IMR-90 (cell line): ENCODE measurements around the gene BRPF3. TPM values are rescaled to one million over a fixed set of nuclear protein-coding genes. Genes with fewer than 3 reads are reported as not detected.

ENCODE experiments used
- ATAC-seq: fragments of 200-7000 bp; cut with Tn5 transposase; 2 replicates; pipeline ENCODE4 v1.9.1; 2020; ENCODE audit warnings: low read depth, mild to moderate bottlenecking, moderate library complexity
- BruUV-seq: library from RNA; stranded (reverse); fragments of 400-500 nt; replicated peaks from 2 replicates; lab custom pipeline; 2021; lab: Mats Ljungman, UMichigan
- CTCF ChIA-PET: fragments of 300-600 bp; formaldehyde crosslinking; extraction: SDS; loops from one replicate; lab custom pipeline; 2021; ENCODE audit warnings: antibody characterized with exemption; lab: Yijun Ruan, JAX
- POLR2A ChIA-PET: fragments of 300-600 bp; sonication (Branson Sonifier 250); formaldehyde crosslinking; loops from one replicate; lab custom pipeline; 2022; ENCODE audit warnings: antibody characterized with exemption; ENCODE audit not compliant: unreplicated experiment; lab: Charles Lee
- DNase-seq: peaks from one replicate; pipeline ENCODE4 v3.0.0; 2013
- H2AFZ ChIP-seq: replicated peaks from 2 replicates; pipeline ENCODE3; 2013; ENCODE audit warnings: low read length, mild to moderate bottlenecking; ENCODE audit not compliant: poor library complexity
- H2AK5ac ChIP-seq: 2 replicates; pipeline ENCODE4 v1.6.1; 2013; ENCODE audit warnings: low read depth, low read length, inconsistent platforms
- H2AK9ac ChIP-seq: replicated peaks from 2 replicates; pipeline ENCODE3; 2013; ENCODE audit warnings: mild to moderate bottlenecking, low read depth, low read length, moderate library complexity; ENCODE audit not compliant: poor library complexity
- H2BK120ac ChIP-seq: 2 replicates; pipeline ENCODE4 v1.6.1; 2013; ENCODE audit warnings: low read depth, low read length, inconsistent platforms
- H2BK15ac ChIP-seq: 3 replicates; pipeline ENCODE4 v1.6.1; 2013; ENCODE audit warnings: low read depth, low read length, inconsistent platforms
- H2BK20ac ChIP-seq: 2 replicates; pipeline ENCODE4 v1.6.1; 2013; ENCODE audit warnings: low read depth, mild to moderate bottlenecking, inconsistent platforms, low read length, moderate library complexity
- H2BK5ac ChIP-seq: 2 replicates; pipeline ENCODE4 v1.6.1; 2013; ENCODE audit warnings: mild to moderate bottlenecking, low read depth, low read length, inconsistent platforms; ENCODE audit not compliant: poor library complexity, severe bottlenecking
- H3K14ac ChIP-seq: replicated peaks from 2 replicates; pipeline ENCODE4 v1.6.1; 2013; ENCODE audit warnings: low read depth, low read length, inconsistent platforms
- H3K18ac ChIP-seq: 2 replicates; pipeline ENCODE4 v1.6.1; 2013; ENCODE audit warnings: low read depth, low read length, control low read depth
- H3K23ac ChIP-seq: 2 replicates; pipeline ENCODE4 v1.6.1; 2013; ENCODE audit warnings: low read depth, low read length, inconsistent platforms
- H3K27ac ChIP-seq: 2 replicates; pipeline ENCODE4 v1.5.1; 2013; ENCODE audit warnings: mild to moderate bottlenecking, control low read depth, low read length; ENCODE audit not compliant: insufficient read depth
- H3K27me3 ChIP-seq: 2 replicates; pipeline ENCODE4 v1.6.1; 2013; ENCODE audit warnings: low read length; ENCODE audit not compliant: control insufficient read depth, insufficient read depth
- H3K36me3 ChIP-seq: 2 replicates; pipeline ENCODE4 v1.6.1; 2013; ENCODE audit warnings: low read length, mixed read lengths; ENCODE audit not compliant: control insufficient read depth, insufficient read depth
- H3K4ac ChIP-seq: 2 replicates; pipeline ENCODE4 v1.6.1; 2013; ENCODE audit warnings: low read depth, low read length, inconsistent platforms
- H3K4me1 ChIP-seq: 2 replicates; pipeline ENCODE4 v1.6.1; 2013; ENCODE audit warnings: low read length, mixed read lengths; ENCODE audit not compliant: control insufficient read depth, insufficient read depth
- H3K4me2 ChIP-seq: 2 replicates; pipeline ENCODE4 v1.6.1; 2013; ENCODE audit warnings: low read depth, mild to moderate bottlenecking, control low read depth, low read length, moderate library complexity
- H3K4me3 ChIP-seq: 2 replicates; pipeline ENCODE4 v1.5.1; 2013; ENCODE audit warnings: low read depth, mild to moderate bottlenecking, control low read depth, low read length, moderate library complexity; ENCODE audit not compliant: insufficient read depth
- H3K56ac ChIP-seq: 2 replicates; pipeline ENCODE4 v1.6.1; 2013; ENCODE audit warnings: low read length, inconsistent platforms; ENCODE audit not compliant: insufficient read depth; ENCODE audit errors: extremely low read depth
- H3K79me1 ChIP-seq, 2 experiments: 2 replicates each; pipeline ENCODE4 v1.6.1; 2013; ENCODE audit warnings: low read length in 2 of 2, inconsistent platforms in 1 of 2, low read depth in 1 of 2
- H3K9ac ChIP-seq: 2 replicates; pipeline ENCODE4 v1.6.1; 2013; ENCODE audit warnings: low read depth, low read length, control low read depth
- H3K9me1 ChIP-seq: 2 replicates; pipeline ENCODE4 v1.6.1; 2013; ENCODE audit warnings: low read length, inconsistent platforms; ENCODE audit not compliant: insufficient read depth
- H3K9me3 ChIP-seq: 2 replicates; pipeline ENCODE4 v1.6.1; 2013; ENCODE audit warnings: low read length; ENCODE audit not compliant: control insufficient read depth, insufficient read depth
- H4K20me1 ChIP-seq: 2 replicates; pipeline ENCODE4 v1.6.1; 2013; ENCODE audit warnings: low read length, inconsistent platforms; ENCODE audit not compliant: insufficient read depth
- H4K5ac ChIP-seq: 2 replicates; pipeline ENCODE4 v1.6.1; 2013; ENCODE audit warnings: mild to moderate bottlenecking, low read depth, low read length, control low read depth
- H4K8ac ChIP-seq, 2 experiments: 2 replicates each; pipeline ENCODE4 v1.6.1; 2013; ENCODE audit warnings: low read depth in 2 of 2, low read length in 2 of 2, control low read depth in 1 of 2, inconsistent platforms in 1 of 2
- H4K91ac ChIP-seq: 2 replicates; pipeline ENCODE4 v1.6.1; 2013; ENCODE audit warnings: low read depth, low read length, inconsistent platforms; ENCODE audit not compliant: insufficient read depth
- BHLHE40 ChIP-seq: fragments of 150-350 bp; IDR thresholded peaks from 2 replicates; pipeline ENCODE4 v1.6.1; 2016; ENCODE audit warnings: mild to moderate bottlenecking, low read depth, low read length
- CEBPB ChIP-seq: IDR thresholded peaks from 2 replicates; pipeline ENCODE4 v1.6.1; 2012; ENCODE audit warnings: low read depth, low read length, improper control_type of control experiment
- CHD1 ChIP-seq: IDR thresholded peaks from 2 replicates; pipeline ENCODE4 v1.6.1; 2012; ENCODE audit warnings: low read depth, low read length, improper control_type of control experiment
- CTCF ChIP-seq: conservative IDR thresholded peaks from 2 replicates; pipeline ENCODE4 v1.5.1; 2012; ENCODE audit warnings: mild to moderate bottlenecking, low read depth, low read length, improper control_type of control experiment
- ELK1 ChIP-seq: fragments of 150-350 bp; IDR thresholded peaks from 2 replicates; pipeline ENCODE4 v1.6.1; 2016; ENCODE audit warnings: low read depth, mild to moderate bottlenecking, low read length, moderate library complexity, borderline replicate concordance
- FOS ChIP-seq: fragments of 150-350 bp; IDR thresholded peaks from 2 replicates; pipeline ENCODE4 v1.6.1; 2016; ENCODE audit warnings: low read depth, low read length
- MXI1 ChIP-seq: IDR thresholded peaks from 2 replicates; pipeline ENCODE4 v1.6.1; 2012; ENCODE audit warnings: low read depth, mild to moderate bottlenecking, low read length, moderate library complexity, borderline replicate concordance
- NFE2L2 ChIP-seq: fragments of 150-350 bp; IDR thresholded peaks from 2 replicates; pipeline ENCODE4 v1.6.1; 2016; ENCODE audit warnings: low read depth, mild to moderate bottlenecking, low read length
- POLR2A ChIP-seq: IDR thresholded peaks from 2 replicates; pipeline ENCODE4 v1.6.1; 2012; ENCODE audit warnings: mild to moderate bottlenecking, low read depth, low read length
- RAD21 ChIP-seq: IDR thresholded peaks from 2 replicates; pipeline ENCODE4 v1.6.1; 2012; ENCODE audit warnings: low read length, improper control_type of control experiment
- RCOR1 ChIP-seq: IDR thresholded peaks from 2 replicates; pipeline ENCODE4 v1.6.1; 2012; ENCODE audit warnings: mild to moderate bottlenecking, low read length, improper control_type of control experiment; ENCODE audit not compliant: insufficient replicate concordance
- RFX5 ChIP-seq: IDR thresholded peaks from 2 replicates; pipeline ENCODE4 v1.8.0; 2012; ENCODE audit warnings: low read depth, mild to moderate bottlenecking, low read length, moderate library complexity
- USF2 ChIP-seq: fragments of 150-350 bp; IDR thresholded peaks from 2 replicates; pipeline ENCODE4 v1.6.1; 2017; ENCODE audit warnings: mild to moderate bottlenecking, antibody characterized with exemption, low read length, low read depth
- WGBS, 2 experiments: methylation state at CpG; one replicate each; pipeline versions ENCODE4 v1.1.5 to v1.1.7; 2013; ENCODE audit warnings: missing lambda C conversion rate in 2 of 2; ENCODE audit not compliant: insufficient read length in 1 of 2; ENCODE audit errors: extremely low coverage in 2 of 2; 5-methylcytosine and 5-hydroxymethylcytosine counted together
- dilution Hi-C: fragments of 300-500 bp; cut with HindIII; formaldehyde crosslinking; loops from one replicate; pipeline ENCODE4 v1.14.3; 2018; ENCODE audit warnings: low sequenced_read_pairs; ENCODE audit not compliant: unreplicated experiment
- in situ Hi-C: fragments of 300-500 bp; cut with MboI; formaldehyde crosslinking; loops from 3 replicates; pipeline ENCODE4 v1.14.3; 2019; ENCODE audit warnings: low sequenced_read_pairs, inconsistent platforms, mixed read lengths
- intact Hi-C: fragments of 100-400 bp; cut with micrococcal nuclease; formaldehyde crosslinking; loops from 2 replicates; pipeline ENCODE4 v1.10.0; 2022
- polyA plus RNA-seq, 3 experiments: library from polyadenylated mRNA; depleted of rRNA; stranded (reverse); fragments of >200 nt; gene quantifications; 2 replicates each; pipeline ENCODE4 v1.2.3, GENCODE V29; 2012; ENCODE audit warnings: low replicate concordance in 1 of 3
- total RNA-seq: library from RNA; depleted of rRNA; stranded (reverse); fragments of >200 nt; gene quantifications from 2 replicates; pipeline ENCODE4 v1.2.3, GENCODE V29; 2012

BRPF3 gene
- total and polyA plus RNA-seq, 2 of the 4 experiments (the other 2 are of a cell fraction) = 10.2 to 17.2 TPM

- ChIA-PET CTCF (no interaction called here), POLR2A (no interaction called here)
- H3K36me3 ChIP-seq = peaks cover 26% of the 10 kb centered on the region
- H3K27me3 ChIP-seq = no peaks in the 10 kb centered on the region
- peaks cover 6% of the 10 kb centered on the region; the same call in 1 of the 2 replicates for H3K4me1 ChIP-seq
- no peak overlapping the region for H4K91ac ChIP-seq
- no peak overlapping the region for H3K56ac ChIP-seq
- peak overlapping the region; percentile 58 for H3K4me3 ChIP-seq
- peak overlapping the region; percentile 2 for H2AFZ ChIP-seq
- H4K5ac ChIP-seq = no peak overlapping the region
- no peak overlapping the region for H4K8ac ChIP-seq
- H3K4ac ChIP-seq = 0 out of 2 replicates have a peak overlapping the region, but pooled peaks have one; percentile 30
- H2BK15ac ChIP-seq = no peak overlapping the region
- WGBS, 2 experiments = 96% methylated on average over 5 of the region's 17 CpGs; no CpG with 5 or more reads in 1 of the 2 experiments
- dilution Hi-C loops = no loop called here
- peak overlapping the region; percentile 87 for H2AK9ac ChIP-seq
- H3K9me1 ChIP-seq = peaks cover 26% of the 10 kb centered on the region
- H3K23ac ChIP-seq = peak overlapping the region; percentile 55; the same call in 1 of the 2 replicates
- H4K20me1 ChIP-seq = peaks cover 51% of the 10 kb centered on the region
- no peak overlapping the region for H2BK120ac ChIP-seq
- peaks cover 40 to 60% of the 10 kb centered on the region in 2 experiments for H3K79me1 ChIP-seq
- H3K18ac ChIP-seq = no peak overlapping the region
- H3K4me2 ChIP-seq = peak overlapping the region; percentile 32
- H3K27ac ChIP-seq = no peak overlapping the region
- no peaks in the 10 kb centered on the region for H3K9me3 ChIP-seq
- peak overlapping the region; percentile 19; the same call in 1 of the 2 replicates for H3K14ac ChIP-seq
- no peak overlapping the region for H2BK20ac ChIP-seq
- BruUV-seq = no TSS peak
- no peak overlapping the region for H2BK5ac ChIP-seq
- no peak overlapping the region for H3K9ac ChIP-seq
- intact Hi-C loops = loop anchor here (2.0 kb wide), 1 partner anchor 163 kb away; no protein-coding TSS in a partner anchor
- DNase-seq (no peak), ATAC-seq (no peak)
- in situ Hi-C loops = loop anchor here (10.0 kb wide), 1 partner anchor 173 kb away; the partner anchor contains the start of genes MAPK14 and SLC26A8
- TF ChIP-seq FOS (no peak), RFX5 (no peak), POLR2A (no peak), USF2 (no peak), MXI1 (no peak), CHD1 (no peak), RCOR1 (no peak), CEBPB (no peak), CTCF (no peak), BHLHE40 (no peak), ELK1 (no peak), RAD21 (no peak), NFE2L2 (no peak)
- H2AK5ac ChIP-seq = peak overlapping the region; percentile 56; the same call in 1 of the 2 replicates
Measured at GRCh38 chr6:36197739-36198221, 1.2 kb downstream of the BRPF3 start.
